ENCODE measurements around the gene ZCCHC24.

DNA sequence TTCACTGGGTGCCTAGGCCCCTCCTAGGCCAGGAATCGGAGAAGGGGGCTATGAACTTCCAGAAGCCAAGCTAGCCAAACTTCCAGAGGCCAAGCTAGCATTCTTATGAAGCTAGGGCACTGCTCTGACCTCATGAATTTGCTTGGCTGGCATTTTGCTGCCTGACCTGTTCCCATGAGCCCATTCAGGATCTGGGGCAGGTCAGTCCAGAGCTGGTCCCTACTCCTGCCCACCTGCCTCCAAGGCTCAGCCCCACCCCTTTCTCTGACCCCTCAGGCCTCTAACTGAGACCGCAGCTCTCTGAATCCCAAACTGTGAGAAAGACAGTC is 99.4 kb downstream of the ZCCHC24 start:
- TF ChIP-seq, protein P1, sequence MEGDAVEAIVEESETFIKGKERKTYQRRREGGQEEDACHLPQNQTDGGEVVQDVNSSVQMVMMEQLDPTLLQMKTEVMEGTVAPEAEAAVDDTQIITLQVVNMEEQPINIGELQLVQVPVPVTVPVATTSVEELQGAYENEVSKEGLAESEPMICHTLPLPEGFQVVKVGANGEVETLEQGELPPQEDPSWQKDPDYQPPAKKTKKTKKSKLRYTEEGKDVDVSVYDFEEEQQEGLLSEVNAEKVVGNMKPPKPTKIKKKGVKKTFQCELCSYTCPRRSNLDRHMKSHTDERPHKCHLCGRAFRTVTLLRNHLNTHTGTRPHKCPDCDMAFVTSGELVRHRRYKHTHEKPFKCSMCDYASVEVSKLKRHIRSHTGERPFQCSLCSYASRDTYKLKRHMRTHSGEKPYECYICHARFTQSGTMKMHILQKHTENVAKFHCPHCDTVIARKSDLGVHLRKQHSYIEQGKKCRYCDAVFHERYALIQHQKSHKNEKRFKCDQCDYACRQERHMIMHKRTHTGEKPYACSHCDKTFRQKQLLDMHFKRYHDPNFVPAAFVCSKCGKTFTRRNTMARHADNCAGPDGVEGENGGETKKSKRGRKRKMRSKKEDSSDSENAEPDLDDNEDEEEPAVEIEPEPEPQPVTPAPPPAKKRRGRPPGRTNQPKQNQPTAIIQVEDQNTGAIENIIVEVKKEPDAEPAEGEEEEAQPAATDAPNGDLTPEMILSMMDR (IDR thresholded peaks at IDR 0.05), result no peak
- TF ChIP-seq POLR2AphosphoS5 (IDR thresholded peaks at IDR 0.05) (no peak), POLR2A (IDR thresholded peaks at IDR 0.05; ENCODE audit: low read depth) (no peak), EP300 (IDR thresholded peaks at IDR 0.05) (no peak)

All from esophagus muscularis mucosa (tissue), 4 donors.